Panc1 (cell line): ENCODE measurements around the gene UBQLN1. TPM values are rescaled to one million over a fixed set of nuclear protein-coding genes. Genes with fewer than 3 reads are reported as not detected.

Source experiments
- ATAC-seq: fragments of 200-7000 bp; cut with Tn5 transposase; 2 replicates; pipeline ENCODE4 v1.9.1; 2020; ENCODE audit warnings: mild to moderate bottlenecking, moderate library complexity
- BruUV-seq: library from RNA; stranded (reverse); fragments of 400-500 nt; replicated peaks from 2 replicates; lab custom pipeline; 2021; lab: Mats Ljungman, UMichigan
- CTCF ChIA-PET: fragments of 300-600 bp; sonication (Branson Sonifier 250); formaldehyde crosslinking; loops from one replicate; lab custom pipeline; 2022; ENCODE audit warnings: antibody characterized with exemption; lab: Charles Lee
- POLR2A ChIA-PET: fragments of 300-600 bp; sonication (Branson Sonifier 250); formaldehyde crosslinking; loops from one replicate; lab custom pipeline; 2022; ENCODE audit warnings: antibody characterized with exemption; lab: Charles Lee
- DNase-seq: peaks from one replicate; pipeline ENCODE4 v3.0.0-alpha.2; 2010; ENCODE audit warnings: low read depth, low spot score
- H3K27ac ChIP-seq: 2 replicates; pipeline ENCODE4 v1.5.1; 2011; ENCODE audit warnings: mild to moderate bottlenecking, low read length, inconsistent platforms
- H3K27me3 ChIP-seq: fragments of 200-500 bp; sonication (Bioruptor generic); 2 replicates; pipeline ENCODE4 v1.6.0; 2014; ENCODE audit warnings: low read length, inconsistent platforms; ENCODE audit not compliant: control insufficient read depth, insufficient read depth
- H3K36me3 ChIP-seq: fragments of 200-500 bp; sonication (Bioruptor generic); 2 replicates; pipeline ENCODE4 v1.5.1; 2014; ENCODE audit warnings: inconsistent platforms, mild to moderate bottlenecking, low read length, moderate library complexity; ENCODE audit not compliant: control insufficient read depth, insufficient read depth
- H3K4me1 ChIP-seq: 2 replicates; pipeline ENCODE4 v1.5.1; 2011; ENCODE audit warnings: inconsistent platforms, mild to moderate bottlenecking, low read length, moderate library complexity; ENCODE audit not compliant: control insufficient read depth, insufficient read depth
- H3K4me3 ChIP-seq, 2 experiments: 2 replicates each; pipeline ENCODE4 v1.5.1; 2011 to 2012; ENCODE audit warnings: low read depth in 2 of 2, low read length in 2 of 2, mild to moderate bottlenecking in 2 of 2, inconsistent platforms in 1 of 2, moderate library complexity in 1 of 2
- H3K9me3 ChIP-seq: fragments of 200-500 bp; sonication (Bioruptor generic); 2 replicates; pipeline ENCODE4 v1.5.1; 2014; ENCODE audit warnings: low read depth, mild to moderate bottlenecking, inconsistent platforms, low read length, moderate library complexity; ENCODE audit not compliant: control insufficient read depth, insufficient read depth
- CTCF ChIP-seq: fragments of 450-650 bp; IDR thresholded peaks from 2 replicates; pipeline ENCODE4 v1.5.1; 2017; ENCODE audit warnings: mild to moderate bottlenecking
- POLR2AphosphoS5 ChIP-seq: IDR thresholded peaks from 2 replicates; pipeline ENCODE4 v1.6.1; 2012; ENCODE audit warnings: mild to moderate bottlenecking, low read depth, low read length, moderate library complexity
- REST ChIP-seq, 2 experiments: IDR thresholded peaks; 2 replicates each; pipeline ENCODE4 v1.6.1; 2011 to 2012; ENCODE audit warnings: low read depth in 2 of 2, control low read depth in 1 of 2, low read length in 1 of 2, mild to moderate bottlenecking in 1 of 2, moderate library complexity in 1 of 2; ENCODE audit not compliant: insufficient read depth in 1 of 2
- SIN3A ChIP-seq: IDR thresholded peaks from 2 replicates; pipeline ENCODE4 v1.6.1; 2012; ENCODE audit warnings: low read depth, mild to moderate bottlenecking, low read length, moderate library complexity, borderline replicate concordance; ENCODE audit not compliant: insufficient read depth
- TCF7L2 ChIP-seq: IDR thresholded peaks from 2 replicates; pipeline ENCODE4 v1.6.1; 2011; ENCODE audit warnings: mild to moderate bottlenecking, low read depth, low read length, inconsistent platforms
- in situ Hi-C: cut with HindIII; loops from 2 replicates; pipeline ENCODE4 v1.10.0; 2016; ENCODE audit warnings: low sequenced_read_pairs, low pct_unique_long_range_greater_than_20kb
- intact Hi-C: fragments of 100-400 bp; cut with micrococcal nuclease; formaldehyde crosslinking; loops from one replicate; pipeline ENCODE4 v1.10.0; 2022; ENCODE audit not compliant: unreplicated experiment
- total RNA-seq: library from RNA; stranded (reverse); gene quantifications from one replicate; pipeline ENCODE4 v1.2.1, GENCODE V29; 2021; ENCODE audit not compliant: unreplicated experiment

UBQLN1 gene
- total RNA-seq, 1 experiment from 2014 or later = 92.8 TPM

- ChIA-PET CTCF (interaction anchor here (0.7 kb wide), 1 partner anchor 437 kb away, joined by 3 read pairs; no protein-coding TSS in a partner anchor), POLR2A (no interaction called here)
- Histone ChIP-seq H3K9me3 (no peaks in the 10 kb centered on the region), H3K27ac (no peak overlapping the region), H3K27me3 (no peaks in the 10 kb centered on the region), H3K4me3 (no peak overlapping the region), H3K36me3 (no peaks in the 10 kb centered on the region), H3K4me1 (no peaks in the 10 kb centered on the region)
- in situ Hi-C loops = no loop called here
- DNase-seq (no peak), ATAC-seq (no peak)
- no peak for TF ChIP-seq SIN3A
- no peak for TF ChIP-seq REST (IDR thresholded peaks at IDR 0.05; ENCODE audit: insufficient read depth in 1 of 2, low read depth in 2 of 2, low read length in 1 of 2)
- no peak for TF ChIP-seq TCF7L2
- no peak for TF ChIP-seq POLR2AphosphoS5
- TF ChIP-seq CTCF = no peak
- no TSS peak for BruUV-seq
- intact Hi-C loops = no loop called here
Observed at GRCh38 chr9:83633676-83634075, 74.1 kb downstream of the UBQLN1 start.

- no peaks in the 10 kb centered on the region for H3K4me1 ChIP-seq
- H3K27ac ChIP-seq = no peak overlapping the region
- intact Hi-C loops = no loop called here
- no peaks in the 10 kb centered on the region for H3K27me3 ChIP-seq
- no TSS peak for BruUV-seq
- H3K4me3 ChIP-seq = no peak overlapping the region
- TF ChIP-seq CTCF (no peak), SIN3A (no peak), REST (IDR thresholded peaks at IDR 0.05; ENCODE audit: insufficient read depth in 1 of 2, low read depth in 2 of 2, low read length in 1 of 2) (no peak), TCF7L2 (no peak), POLR2AphosphoS5 (no peak)
- POLR2A ChIA-PET = no interaction called here
- no peak for DNase-seq
- no peaks in the 10 kb centered on the region for H3K9me3 ChIP-seq
- CTCF ChIA-PET = interaction anchor here (0.7 kb wide), 1 partner anchor 436 kb away, joined by 3 read pairs; no protein-coding TSS in a partner anchor
- no peak for ATAC-seq
- no peaks in the 10 kb centered on the region for H3K36me3 ChIP-seq
- in situ Hi-C loops = no loop called here
Observed at GRCh38 chr9:83633255-83633654, 74.5 kb downstream of the UBQLN1 start.
